ENCODE results near the gene DHH.

Gene DHH

GRCh38 chr12:49057888-49058287 lies 36.7 kb downstream of the DHH start:
- H3K36me3 ChIP-seq (ENCODE audit: control insufficient read depth, insufficient read depth, low read length) = peaks cover 16% of the 10 kb centered on the region
- TF ChIP-seq, protein P1, sequence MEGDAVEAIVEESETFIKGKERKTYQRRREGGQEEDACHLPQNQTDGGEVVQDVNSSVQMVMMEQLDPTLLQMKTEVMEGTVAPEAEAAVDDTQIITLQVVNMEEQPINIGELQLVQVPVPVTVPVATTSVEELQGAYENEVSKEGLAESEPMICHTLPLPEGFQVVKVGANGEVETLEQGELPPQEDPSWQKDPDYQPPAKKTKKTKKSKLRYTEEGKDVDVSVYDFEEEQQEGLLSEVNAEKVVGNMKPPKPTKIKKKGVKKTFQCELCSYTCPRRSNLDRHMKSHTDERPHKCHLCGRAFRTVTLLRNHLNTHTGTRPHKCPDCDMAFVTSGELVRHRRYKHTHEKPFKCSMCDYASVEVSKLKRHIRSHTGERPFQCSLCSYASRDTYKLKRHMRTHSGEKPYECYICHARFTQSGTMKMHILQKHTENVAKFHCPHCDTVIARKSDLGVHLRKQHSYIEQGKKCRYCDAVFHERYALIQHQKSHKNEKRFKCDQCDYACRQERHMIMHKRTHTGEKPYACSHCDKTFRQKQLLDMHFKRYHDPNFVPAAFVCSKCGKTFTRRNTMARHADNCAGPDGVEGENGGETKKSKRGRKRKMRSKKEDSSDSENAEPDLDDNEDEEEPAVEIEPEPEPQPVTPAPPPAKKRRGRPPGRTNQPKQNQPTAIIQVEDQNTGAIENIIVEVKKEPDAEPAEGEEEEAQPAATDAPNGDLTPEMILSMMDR (IDR thresholded peaks at IDR 0.05; ENCODE audit: insufficient read depth, low read length, poor library complexity, severe bottlenecking) = no peak
- DNase-seq (ENCODE audit: extremely low read depth, insufficient read length) = no peak
- peak overlapping the region; percentile 70 for H3K4me3 ChIP-seq (replicated peaks; ENCODE audit: low read depth, low read length)
- no peaks in the 10 kb centered on the region for H3K27me3 ChIP-seq (replicated peaks; ENCODE audit: control insufficient read depth, insufficient read depth, low read length)

DNA sequence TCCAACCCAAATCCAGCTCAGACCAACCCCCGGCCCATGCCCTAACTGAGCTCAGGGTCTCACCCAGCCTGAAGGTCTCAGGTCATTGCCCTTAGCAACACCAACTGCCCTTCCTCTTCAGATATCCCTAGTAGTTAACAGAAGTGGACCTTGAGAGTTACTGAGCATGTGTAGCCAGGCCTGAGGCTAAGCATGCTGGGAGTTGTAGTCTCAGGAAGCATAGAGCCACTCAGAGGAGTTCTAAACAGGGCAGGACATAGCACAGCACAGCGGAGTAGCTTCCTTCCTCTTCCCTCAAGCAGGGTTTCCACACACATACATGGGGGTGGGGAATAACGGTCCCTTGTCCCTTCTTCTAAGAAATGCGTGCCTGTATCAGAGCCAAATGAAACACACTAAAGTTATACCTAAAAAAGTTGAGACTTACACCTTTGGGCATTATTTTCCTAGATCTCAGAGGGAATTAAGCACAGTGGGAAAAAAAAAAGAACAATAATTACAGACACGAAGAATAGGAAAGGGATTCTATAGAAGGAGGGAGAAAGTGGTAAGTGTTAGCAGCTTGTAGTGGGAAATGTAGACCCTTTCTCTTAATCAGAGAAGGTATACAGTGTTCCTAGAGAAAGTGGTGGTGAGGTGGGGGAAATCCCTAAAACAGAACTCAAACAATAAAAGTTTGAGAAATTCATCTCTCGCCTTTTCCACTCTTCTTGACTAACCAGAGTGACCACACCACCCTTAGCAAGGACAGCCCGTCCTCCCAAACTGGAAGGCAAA lies 38.4 kb downstream of the DHH start:
- DNase-seq (ENCODE audit: extremely low read depth, insufficient read length) = no peak
- Histone ChIP-seq H3K27me3 (replicated peaks; ENCODE audit: control insufficient read depth, insufficient read depth, low read length) (no peaks in the 10 kb centered on the region), H3K36me3 (ENCODE audit: control insufficient read depth, insufficient read depth, low read length) (peaks cover 26% of the 10 kb centered on the region), H3K4me3 (replicated peaks; ENCODE audit: low read depth, low read length) (peak overlapping the region; percentile 70)
- TF ChIP-seq, protein P1 (IDR thresholded peaks at IDR 0.05; ENCODE audit: insufficient read depth, low read length, poor library complexity, severe bottlenecking) = no peak

DNA sequence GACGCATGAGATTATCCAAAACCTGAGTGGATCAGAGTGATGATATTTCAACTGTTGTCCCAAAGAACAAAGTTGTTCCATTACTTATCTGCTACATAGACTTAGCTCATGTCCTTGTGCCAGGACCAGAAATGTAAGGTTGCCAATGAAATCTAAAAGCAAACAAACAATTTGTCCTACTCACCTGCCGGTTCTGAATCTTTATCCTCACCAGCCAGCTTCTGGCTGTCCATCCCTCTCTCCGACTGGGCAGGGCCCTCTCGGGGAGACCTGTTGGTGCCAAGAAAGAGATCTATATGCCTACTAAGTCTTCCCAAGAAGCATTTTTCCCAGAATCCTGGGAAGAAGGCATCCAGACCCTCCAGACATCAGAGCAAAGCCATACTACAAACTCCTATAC lies 39.5 kb downstream of the DHH start:
- H3K36me3 ChIP-seq (ENCODE audit: control insufficient read depth, insufficient read depth, low read length) = peaks cover 36% of the 10 kb centered on the region
- TF ChIP-seq, protein P1 (IDR thresholded peaks at IDR 0.05; ENCODE audit: insufficient read depth, low read length, poor library complexity, severe bottlenecking) = no peak
- no peaks in the 10 kb centered on the region for H3K27me3 ChIP-seq (replicated peaks; ENCODE audit: control insufficient read depth, insufficient read depth, low read length)
- H3K4me3 ChIP-seq (replicated peaks; ENCODE audit: low read depth, low read length) = no peak overlapping the region
- no peak for DNase-seq (ENCODE audit: extremely low read depth, insufficient read length)

GRCh38 chr12:49054524-49054923 lies 40.1 kb downstream of the DHH start:
- TF ChIP-seq, protein P1 (IDR thresholded peaks at IDR 0.05; ENCODE audit: insufficient read depth, low read length, poor library complexity, severe bottlenecking) = no peak
- DNase-seq (ENCODE audit: extremely low read depth, insufficient read length) = no peak
- no peaks in the 10 kb centered on the region for H3K27me3 ChIP-seq (replicated peaks; ENCODE audit: control insufficient read depth, insufficient read depth, low read length)
- H3K4me3 ChIP-seq (replicated peaks; ENCODE audit: low read depth, low read length) = no peak overlapping the region
- peaks cover 42% of the 10 kb centered on the region for H3K36me3 ChIP-seq (ENCODE audit: control insufficient read depth, insufficient read depth, low read length)

DNA sequence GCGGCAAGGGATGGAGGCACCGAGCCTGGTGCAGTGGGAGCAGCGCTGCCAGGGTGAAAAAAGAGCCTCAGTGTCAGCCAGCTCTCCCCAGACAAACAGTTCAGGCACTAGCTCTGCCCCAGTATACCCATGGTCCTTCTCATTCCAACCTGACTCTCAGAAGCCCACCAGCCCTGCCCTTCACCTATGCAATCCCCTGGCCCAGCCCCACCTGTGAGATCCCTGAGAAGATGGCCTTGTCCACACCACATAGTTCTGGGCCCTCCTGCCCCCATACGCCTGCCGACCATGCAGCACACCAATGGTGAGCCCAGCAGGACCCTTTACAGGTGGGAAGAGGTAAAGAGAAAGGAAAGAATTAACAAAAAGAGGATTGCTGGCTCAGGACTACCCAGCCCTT lies 40.5 kb downstream of the DHH start:
- TF ChIP-seq, protein P1 (IDR thresholded peaks at IDR 0.05; ENCODE audit: insufficient read depth, low read length, poor library complexity, severe bottlenecking) = no peak
- H3K36me3 ChIP-seq (ENCODE audit: control insufficient read depth, insufficient read depth, low read length) = peaks cover 46% of the 10 kb centered on the region
- DNase-seq (ENCODE audit: extremely low read depth, insufficient read length) = no peak
- no peak overlapping the region for H3K4me3 ChIP-seq (replicated peaks; ENCODE audit: low read depth, low read length)
- H3K27me3 ChIP-seq (replicated peaks; ENCODE audit: control insufficient read depth, insufficient read depth, low read length) = no peaks in the 10 kb centered on the region

All from GM06990 (cell line).